Activated naive CD8-positive, alpha-beta T cell treated with anti-CD3 and anti-CD28 coated beads for 36 hours (primary cell): ENCODE results near the gene SLC35C1. TPM values are rescaled to one million over a fixed set of nuclear protein-coding genes. Genes with fewer than 3 reads are reported as not detected.

Experiments
- DNase-seq: peaks from one replicate; pipeline ENCODE4 v3.0.0; 2021
- H3K27ac Mint-ChIP-seq: one replicate; pipeline ENCODE4 v1.8.0; 2022; ENCODE audit warnings: mild to moderate bottlenecking, moderate library complexity, mixed read lengths
- H3K27me3 Mint-ChIP-seq: one replicate; pipeline ENCODE4 v1.8.0; 2022; ENCODE audit warnings: mild to moderate bottlenecking, mixed read lengths
- H3K36me3 Mint-ChIP-seq: one replicate; pipeline ENCODE4 v1.8.0; 2021; ENCODE audit warnings: mild to moderate bottlenecking, mixed read lengths
- H3K4me1 Mint-ChIP-seq: one replicate; pipeline ENCODE4 v1.8.0; 2021; ENCODE audit warnings: mixed read lengths
- H3K4me3 Mint-ChIP-seq: one replicate; pipeline ENCODE4 v1.8.0; 2022; ENCODE audit warnings: mild to moderate bottlenecking, moderate library complexity, mixed read lengths
- H3K9me3 Mint-ChIP-seq: one replicate; pipeline ENCODE4 v1.8.0; 2022; ENCODE audit warnings: mixed read lengths
- total RNA-seq, 2 experiments: library from RNA; stranded (reverse); gene quantifications; one replicate each; pipeline ENCODE4 v1.2.3, GENCODE V29; 2021

SLC35C1 gene
- total RNA-seq, 2 experiments from 2014 or later: 12.1 to 12.6 TPM

DNA sequence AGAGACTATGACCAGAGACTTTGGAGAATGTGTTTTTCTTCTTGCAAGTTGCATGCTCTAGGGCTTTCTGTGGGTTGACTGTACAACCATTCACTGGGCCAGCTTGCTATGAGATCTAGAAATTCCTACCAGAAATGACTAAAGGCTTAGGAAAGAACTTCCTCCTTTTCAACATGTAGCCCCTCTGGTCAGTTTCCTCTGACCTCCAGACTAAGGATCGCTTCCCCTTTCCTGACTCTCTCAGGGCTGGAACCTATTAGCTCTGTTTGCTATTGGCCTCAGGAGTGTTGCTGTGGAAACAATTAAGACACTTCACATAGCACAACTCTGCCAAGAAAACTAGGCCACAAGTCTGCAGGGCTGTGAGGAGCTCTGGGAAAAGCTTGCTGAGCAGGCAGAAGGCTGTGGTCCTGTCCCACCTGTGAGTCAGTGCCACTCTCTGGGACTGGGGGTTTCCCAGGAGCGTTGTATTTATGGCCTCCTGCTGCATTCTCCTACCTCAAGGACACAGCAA lies 53.1 kb downstream of the SLC35C1 start:
- no peak overlapping the region for H3K4me3 Mint-ChIP-seq
- DNase-seq: no peak
- no peaks in the 10 kb centered on the region for H3K9me3 Mint-ChIP-seq
- no peak overlapping the region for H3K27ac Mint-ChIP-seq
- no peaks in the 10 kb centered on the region for H3K27me3 Mint-ChIP-seq
- H3K36me3 Mint-ChIP-seq: peaks cover 10% of the 10 kb centered on the region
- H3K4me1 Mint-ChIP-seq: peaks cover 6% of the 10 kb centered on the region

DNA sequence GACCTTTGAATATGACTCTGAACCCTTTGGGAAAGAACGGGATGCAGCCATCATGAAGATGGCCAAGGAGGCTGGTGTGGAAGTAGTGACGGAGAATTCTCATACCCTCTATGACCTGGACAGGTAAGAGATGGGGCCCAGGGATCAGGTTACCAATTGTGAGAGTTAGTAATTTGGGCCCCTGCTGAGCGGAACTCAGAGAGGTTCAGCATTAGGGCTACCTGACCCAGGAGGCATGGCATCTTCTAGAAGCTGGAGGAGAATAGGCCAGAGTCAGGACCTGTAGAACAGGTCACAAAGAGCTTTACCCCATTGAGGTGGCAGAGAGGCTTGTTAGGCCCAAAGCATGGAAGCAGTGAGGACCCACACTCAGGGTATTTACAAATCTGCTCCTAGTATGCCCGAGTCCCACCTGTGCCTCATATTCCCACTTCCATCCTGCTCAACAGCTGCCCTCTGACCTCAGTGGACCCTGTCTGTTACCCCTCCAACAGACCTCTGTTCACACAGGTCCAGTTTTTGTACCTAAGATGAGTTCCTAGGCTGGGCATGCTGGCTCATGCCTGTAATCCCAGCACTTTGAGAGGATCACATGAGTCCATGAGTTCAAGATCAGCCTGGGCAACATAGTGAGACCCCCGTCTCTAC lies 53.9 kb downstream of the SLC35C1 start:
- DNase-seq: no peak
- Mint-ChIP-seq H3K36me3 (peaks cover 10% of the 10 kb centered on the region), H3K27me3 (no peaks in the 10 kb centered on the region), H3K4me1 (peaks cover 2% of the 10 kb centered on the region), H3K27ac (no peak overlapping the region), H3K9me3 (no peaks in the 10 kb centered on the region), H3K4me3 (no peak overlapping the region)

DNA sequence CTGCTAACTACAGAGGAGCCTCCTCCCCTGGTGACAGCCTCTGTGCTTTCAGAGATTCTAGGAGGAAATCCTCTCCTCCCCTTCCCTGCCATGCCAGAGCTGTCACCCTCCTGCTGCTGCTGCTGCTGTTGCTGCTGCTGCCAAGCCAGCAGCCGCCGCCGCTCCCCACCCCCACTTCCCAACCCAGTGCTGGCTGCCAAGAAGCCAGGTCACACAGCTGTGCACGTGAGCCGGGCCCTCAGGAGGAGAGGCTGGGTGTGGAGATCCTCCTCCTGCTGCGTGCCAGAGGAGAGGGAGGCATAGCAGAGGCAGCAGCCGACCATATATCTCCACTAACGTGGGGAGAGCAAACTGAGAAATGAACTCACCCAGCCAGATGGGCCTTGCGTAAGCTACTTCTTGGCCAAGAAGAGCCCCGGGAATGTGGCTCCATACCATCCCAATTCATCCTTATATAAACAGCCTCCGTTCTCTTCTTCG lies 54.8 kb downstream of the SLC35C1 start:
- Mint-ChIP-seq H3K9me3 (no peaks in the 10 kb centered on the region), H3K27me3 (no peaks in the 10 kb centered on the region), H3K36me3 (peaks cover 10% of the 10 kb centered on the region), H3K27ac (no peak overlapping the region), H3K4me3 (no peak overlapping the region), H3K4me1 (no peaks in the 10 kb centered on the region)
- no peak for DNase-seq

DNA sequence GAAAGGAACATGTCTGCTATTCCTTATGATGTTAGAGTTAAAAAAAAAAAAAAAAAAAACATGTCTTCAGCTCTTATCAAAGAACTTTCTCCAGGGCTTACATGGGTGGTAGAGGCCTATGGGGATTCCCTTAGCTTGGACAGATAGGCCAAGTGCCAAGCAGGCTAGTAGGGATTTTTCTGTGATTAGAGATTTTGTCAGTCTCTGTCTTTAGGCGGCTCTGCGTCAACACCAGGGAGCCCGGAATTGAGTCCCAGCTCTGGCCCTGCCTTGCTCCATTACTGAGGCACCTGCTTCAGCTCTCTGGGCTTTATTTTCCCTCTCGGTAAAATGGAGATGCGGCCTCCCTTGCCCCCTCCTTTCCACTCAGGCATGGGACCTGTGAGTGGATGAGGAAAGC lies 55.4 kb downstream of the SLC35C1 start:
- Mint-ChIP-seq H3K27me3 (no peaks in the 10 kb centered on the region), H3K27ac (no peak overlapping the region), H3K4me1 (no peaks in the 10 kb centered on the region), H3K9me3 (no peaks in the 10 kb centered on the region), H3K36me3 (peaks cover 10% of the 10 kb centered on the region), H3K4me3 (no peak overlapping the region)
- DNase-seq: no peak

DNA sequence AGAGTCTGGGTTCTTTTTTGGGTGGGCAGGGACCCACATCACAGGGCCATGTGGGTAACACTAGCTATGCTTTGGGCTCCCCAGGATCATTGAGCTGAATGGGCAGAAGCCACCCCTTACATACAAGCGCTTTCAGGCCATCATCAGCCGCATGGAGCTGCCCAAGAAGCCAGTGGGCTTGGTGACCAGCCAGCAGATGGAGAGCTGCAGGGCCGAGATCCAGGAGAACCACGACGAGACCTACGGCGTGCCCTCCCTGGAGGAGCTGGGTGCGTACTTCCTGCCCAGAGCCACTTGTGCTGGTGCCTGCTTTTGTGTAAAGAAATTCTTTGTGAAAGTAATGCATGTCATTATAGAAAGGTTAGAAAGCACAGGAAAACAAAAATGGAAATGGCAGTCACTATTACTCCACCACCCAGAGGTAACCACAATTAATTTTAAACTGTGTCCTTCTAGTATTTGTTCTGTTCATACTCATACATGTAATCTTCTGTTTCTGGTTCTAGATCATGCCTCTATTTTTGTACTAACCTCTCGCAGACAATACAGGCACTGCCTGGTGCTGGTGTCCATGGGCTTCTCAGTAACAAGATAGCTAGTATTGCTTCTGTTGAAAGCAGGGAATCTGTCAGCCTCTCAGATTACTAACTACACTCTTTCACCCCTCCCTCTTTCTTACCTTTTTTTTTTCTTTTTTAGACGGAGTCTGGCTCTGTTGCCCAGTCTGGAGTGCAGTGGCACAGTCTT lies 56.0 kb downstream of the SLC35C1 start:
- peaks cover 11% of the 10 kb centered on the region for H3K36me3 Mint-ChIP-seq
- no peak overlapping the region for H3K4me3 Mint-ChIP-seq
- H3K27ac Mint-ChIP-seq: no peak overlapping the region
- DNase-seq: no peak
- no peaks in the 10 kb centered on the region for H3K9me3 Mint-ChIP-seq
- H3K27me3 Mint-ChIP-seq: no peaks in the 10 kb centered on the region
- no peaks in the 10 kb centered on the region for H3K4me1 Mint-ChIP-seq

Other genes starting within 250 kb of the SLC35C1 start
- gene CHST1, start 139.5 kb upstream of the SLC35C1 start, total RNA-seq: not detected
- 10 to 100 TPM; 10.6 to 14.7 TPM for gene CRY2, start 42.3 kb downstream of the SLC35C1 start, total RNA-seq
- under 1 TPM; 0.54 to 0.56 TPM for gene MAPK8IP1, start 80.5 kb downstream of the SLC35C1 start, total RNA-seq
- under 1 TPM; 0.60 to 0.80 TPM for gene FREY1, start 102.1 kb downstream of the SLC35C1 start, total RNA-seq
- 10 to 100 TPM; 34.8 to 43.5 TPM for gene PEX16, start 112.7 kb downstream of the SLC35C1 start, total RNA-seq
- gene LARGE2, start 117.5 kb downstream of the SLC35C1 start, total RNA-seq: 1 to 10 TPM; 1.2 to 1.5 TPM